Measurements from ENCODE around the gene MPHOSPH9.
A peak's percentile ranks its signal among the peaks of the same experiment; 100 is the strongest.

The MPHOSPH9 gene

GRCh38 chr12:123271001-123271668, 38.2 kb upstream of the MPHOSPH9 start:
- TF ChIP-seq TCF12 (IDR thresholded peaks at IDR 0.05; ENCODE audit: low read depth) (no peak), FOXM1 (IDR thresholded peaks at IDR 0.05; ENCODE audit: borderline replicate concordance, low read depth) (no peak), RAD21 (IDR thresholded peaks at IDR 0.05; ENCODE audit: low read depth) (peak; percentile 57)

GRCh38 chr12:123270214-123271000, 37.5 kb upstream of the MPHOSPH9 start:
- TF ChIP-seq, protein P1, sequence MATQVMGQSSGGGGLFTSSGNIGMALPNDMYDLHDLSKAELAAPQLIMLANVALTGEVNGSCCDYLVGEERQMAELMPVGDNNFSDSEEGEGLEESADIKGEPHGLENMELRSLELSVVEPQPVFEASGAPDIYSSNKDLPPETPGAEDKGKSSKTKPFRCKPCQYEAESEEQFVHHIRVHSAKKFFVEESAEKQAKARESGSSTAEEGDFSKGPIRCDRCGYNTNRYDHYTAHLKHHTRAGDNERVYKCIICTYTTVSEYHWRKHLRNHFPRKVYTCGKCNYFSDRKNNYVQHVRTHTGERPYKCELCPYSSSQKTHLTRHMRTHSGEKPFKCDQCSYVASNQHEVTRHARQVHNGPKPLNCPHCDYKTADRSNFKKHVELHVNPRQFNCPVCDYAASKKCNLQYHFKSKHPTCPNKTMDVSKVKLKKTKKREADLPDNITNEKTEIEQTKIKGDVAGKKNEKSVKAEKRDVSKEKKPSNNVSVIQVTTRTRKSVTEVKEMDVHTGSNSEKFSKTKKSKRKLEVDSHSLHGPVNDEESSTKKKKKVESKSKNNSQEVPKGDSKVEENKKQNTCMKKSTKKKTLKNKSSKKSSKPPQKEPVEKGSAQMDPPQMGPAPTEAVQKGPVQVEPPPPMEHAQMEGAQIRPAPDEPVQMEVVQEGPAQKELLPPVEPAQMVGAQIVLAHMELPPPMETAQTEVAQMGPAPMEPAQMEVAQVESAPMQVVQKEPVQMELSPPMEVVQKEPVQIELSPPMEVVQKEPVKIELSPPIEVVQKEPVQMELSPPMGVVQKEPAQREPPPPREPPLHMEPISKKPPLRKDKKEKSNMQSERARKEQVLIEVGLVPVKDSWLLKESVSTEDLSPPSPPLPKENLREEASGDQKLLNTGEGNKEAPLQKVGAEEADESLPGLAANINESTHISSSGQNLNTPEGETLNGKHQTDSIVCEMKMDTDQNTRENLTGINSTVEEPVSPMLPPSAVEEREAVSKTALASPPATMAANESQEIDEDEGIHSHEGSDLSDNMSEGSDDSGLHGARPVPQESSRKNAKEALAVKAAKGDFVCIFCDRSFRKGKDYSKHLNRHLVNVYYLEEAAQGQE (IDR thresholded peaks at IDR 0.05; ENCODE audit: low read depth): no peak
- TF ChIP-seq, protein P2, sequence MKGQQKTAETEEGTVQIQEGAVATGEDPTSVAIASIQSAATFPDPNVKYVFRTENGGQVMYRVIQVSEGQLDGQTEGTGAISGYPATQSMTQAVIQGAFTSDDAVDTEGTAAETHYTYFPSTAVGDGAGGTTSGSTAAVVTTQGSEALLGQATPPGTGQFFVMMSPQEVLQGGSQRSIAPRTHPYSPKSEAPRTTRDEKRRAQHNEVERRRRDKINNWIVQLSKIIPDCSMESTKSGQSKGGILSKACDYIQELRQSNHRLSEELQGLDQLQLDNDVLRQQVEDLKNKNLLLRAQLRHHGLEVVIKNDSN (IDR thresholded peaks at IDR 0.05): peak; percentile 71
- no peak for TF ChIP-seq TAF1 (IDR thresholded peaks at IDR 0.05; ENCODE audit: low read depth)

- TF ChIP-seq FOXM1 (IDR thresholded peaks at IDR 0.05; ENCODE audit: borderline replicate concordance, low read depth) (no peak), ZBTB7A (IDR thresholded peaks at IDR 0.05; ENCODE audit: low read depth) (0 out of 2 replicates have a peak, but pooled peaks have one; percentile 62), CREB1 (IDR thresholded peaks at IDR 0.05; ENCODE audit: low read depth) (no peak), TAF1 (IDR thresholded peaks at IDR 0.05; ENCODE audit: low read depth) (no peak), EP300 (IDR thresholded peaks at IDR 0.05; ENCODE audit: borderline replicate concordance) (no peak)
Observed at GRCh38 chr12:123269896-123270213, 36.9 kb upstream of the MPHOSPH9 start.

DNA sequence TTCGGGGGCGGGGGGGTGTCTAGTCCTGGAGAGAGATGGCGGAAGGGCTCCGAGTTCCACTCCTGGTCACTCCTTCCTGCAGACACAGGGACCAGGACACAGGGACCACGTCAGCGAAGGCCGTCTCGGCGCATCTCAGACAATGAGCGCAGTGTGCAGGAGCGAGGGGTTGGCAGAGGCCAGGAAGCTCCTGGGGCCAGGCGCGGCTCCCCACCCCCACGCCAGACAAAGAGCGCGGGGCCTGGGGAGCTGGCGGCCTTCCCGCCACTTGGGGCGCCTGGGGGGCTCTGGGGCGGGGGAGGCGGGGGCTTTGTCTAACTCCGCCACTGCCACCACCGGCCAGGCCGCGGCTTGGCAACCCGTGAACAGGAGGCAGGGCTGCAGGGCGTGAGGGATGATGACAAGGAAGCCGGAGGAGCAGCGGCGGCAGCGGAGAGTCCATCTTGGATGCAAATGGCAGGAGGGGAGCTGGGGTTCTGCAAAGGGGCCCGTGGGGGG, 36.5 kb upstream of the MPHOSPH9 start:
- no peak for TF ChIP-seq TEAD4 (IDR thresholded peaks at IDR 0.05)
- TF ChIP-seq, protein P2 (IDR thresholded peaks at IDR 0.05): no peak
- no peak for TF ChIP-seq TCF12 (IDR thresholded peaks at IDR 0.05; ENCODE audit: low read depth)
- TF ChIP-seq YY1 (IDR thresholded peaks at IDR 0.05; ENCODE audit: low read depth): no peak
- TF ChIP-seq EGR1 (IDR thresholded peaks at IDR 0.05): no peak
- TF ChIP-seq, protein P1 (IDR thresholded peaks at IDR 0.05; ENCODE audit: low read depth): no peak
- TF ChIP-seq, protein P3, sequence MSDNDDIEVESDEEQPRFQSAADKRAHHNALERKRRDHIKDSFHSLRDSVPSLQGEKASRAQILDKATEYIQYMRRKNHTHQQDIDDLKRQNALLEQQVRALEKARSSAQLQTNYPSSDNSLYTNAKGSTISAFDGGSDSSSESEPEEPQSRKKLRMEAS (IDR thresholded peaks at IDR 0.05): no peak
- no peak for TF ChIP-seq ZBTB7A (IDR thresholded peaks at IDR 0.05; ENCODE audit: low read depth)

- no peak for TF ChIP-seq CEBPB (IDR thresholded peaks at IDR 0.05)
- TF ChIP-seq, protein P3 (IDR thresholded peaks at IDR 0.05): no peak
- no peak for TF ChIP-seq EGR1 (IDR thresholded peaks at IDR 0.05)
- TF ChIP-seq EP300 (IDR thresholded peaks at IDR 0.05; ENCODE audit: borderline replicate concordance): no peak
- TF ChIP-seq CREB1 (IDR thresholded peaks at IDR 0.05; ENCODE audit: low read depth): no peak
- TF ChIP-seq TEAD4 (IDR thresholded peaks at IDR 0.05): no peak
Observed at GRCh38 chr12:123268850-123269249, 35.9 kb upstream of the MPHOSPH9 start.

GRCh38 chr12:123267991-123268843, 35.3 kb upstream of the MPHOSPH9 start:
- TF ChIP-seq ZBTB7A (IDR thresholded peaks at IDR 0.05; ENCODE audit: low read depth) (no peak), TCF12 (IDR thresholded peaks at IDR 0.05; ENCODE audit: low read depth) (no peak), NFIC (IDR thresholded peaks at IDR 0.05) (no peak), CREB1 (IDR thresholded peaks at IDR 0.05; ENCODE audit: low read depth) (no peak), TEAD4 (IDR thresholded peaks at IDR 0.05) (no peak), TAF1 (IDR thresholded peaks at IDR 0.05; ENCODE audit: low read depth) (no peak)
- TF ChIP-seq, protein P3 (IDR thresholded peaks at IDR 0.05): no peak
- TF ChIP-seq, protein P2 (IDR thresholded peaks at IDR 0.05): no peak
